Endothelial cell of umbilical vein (primary cell): ENCODE measurements around the gene PLXDC1.

ENCODE experiments used
- POLR2A ChIP-seq: IDR thresholded peaks from 2 replicates; pipeline ENCODE4 v1.6.1; 2012; ENCODE audit warnings: low read depth, mild to moderate bottlenecking, control low read depth, low read length
- TF ChIP-seq, protein P1 (sequence below), 2 donors: IDR thresholded peaks; 1 replicate in 1 of 2; 2 replicates in 1 of 2; pipeline ENCODE4 v1.5.1; 2011; ENCODE audit warnings: low read length in 2 of 2, mild to moderate bottlenecking in 2 of 2, moderate library complexity in 2 of 2, control low read depth in 1 of 2, inconsistent platforms in 1 of 2, low read depth in 1 of 2; ENCODE audit not compliant: insufficient read depth in 1 of 2; ENCODE audit errors: extremely low read depth in 1 of 2

DNA sequence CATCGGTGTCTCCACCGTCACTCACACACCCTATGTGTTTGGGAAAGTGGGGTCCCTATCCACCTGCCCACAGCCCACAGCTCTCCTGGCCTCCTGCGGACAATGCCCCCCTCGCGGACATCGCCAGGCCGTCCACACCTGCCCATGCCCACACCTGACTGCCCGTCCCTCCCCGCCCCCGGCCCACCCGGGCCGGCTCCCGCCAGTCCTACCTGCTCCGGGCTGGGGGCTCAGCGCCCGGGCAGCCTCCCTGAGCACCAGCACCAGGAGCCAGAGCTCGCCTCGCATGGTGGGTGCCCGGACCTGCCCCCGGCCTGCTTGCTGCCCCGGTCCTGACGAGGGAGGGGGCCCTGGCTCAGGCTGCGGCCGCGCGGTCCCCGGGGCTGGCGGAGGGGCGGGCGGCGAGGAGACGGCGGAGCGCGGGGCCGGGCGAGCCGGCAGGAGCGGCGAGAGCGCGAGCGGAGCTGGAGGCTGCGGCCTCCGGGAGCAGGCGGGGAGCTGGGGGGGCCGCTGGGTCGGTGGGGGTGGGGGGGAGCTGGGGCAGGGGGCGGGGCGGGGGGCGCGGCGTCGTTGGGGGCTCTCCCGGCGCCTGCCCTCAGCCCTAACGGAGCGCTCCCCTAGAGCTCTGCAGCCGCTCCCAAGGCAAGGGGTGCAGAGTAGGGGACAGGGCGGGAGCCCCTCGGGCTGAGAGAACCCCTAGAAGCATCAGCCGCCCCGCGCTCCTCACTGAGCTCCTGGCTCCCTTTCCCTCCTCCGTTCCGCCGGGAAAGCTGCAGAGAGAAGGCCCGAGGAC, at the start of gene PLXDC1:
- TF ChIP-seq, protein P1, sequence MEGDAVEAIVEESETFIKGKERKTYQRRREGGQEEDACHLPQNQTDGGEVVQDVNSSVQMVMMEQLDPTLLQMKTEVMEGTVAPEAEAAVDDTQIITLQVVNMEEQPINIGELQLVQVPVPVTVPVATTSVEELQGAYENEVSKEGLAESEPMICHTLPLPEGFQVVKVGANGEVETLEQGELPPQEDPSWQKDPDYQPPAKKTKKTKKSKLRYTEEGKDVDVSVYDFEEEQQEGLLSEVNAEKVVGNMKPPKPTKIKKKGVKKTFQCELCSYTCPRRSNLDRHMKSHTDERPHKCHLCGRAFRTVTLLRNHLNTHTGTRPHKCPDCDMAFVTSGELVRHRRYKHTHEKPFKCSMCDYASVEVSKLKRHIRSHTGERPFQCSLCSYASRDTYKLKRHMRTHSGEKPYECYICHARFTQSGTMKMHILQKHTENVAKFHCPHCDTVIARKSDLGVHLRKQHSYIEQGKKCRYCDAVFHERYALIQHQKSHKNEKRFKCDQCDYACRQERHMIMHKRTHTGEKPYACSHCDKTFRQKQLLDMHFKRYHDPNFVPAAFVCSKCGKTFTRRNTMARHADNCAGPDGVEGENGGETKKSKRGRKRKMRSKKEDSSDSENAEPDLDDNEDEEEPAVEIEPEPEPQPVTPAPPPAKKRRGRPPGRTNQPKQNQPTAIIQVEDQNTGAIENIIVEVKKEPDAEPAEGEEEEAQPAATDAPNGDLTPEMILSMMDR (IDR thresholded peaks at IDR 0.05; ENCODE audit: extremely low read depth in 1 of 2, insufficient read depth in 1 of 2, low read depth in 1 of 2, low read length in 2 of 2) = no peak
- no peak for TF ChIP-seq POLR2A
